Stimulated activated CD4-positive, alpha-beta T cell treated with anti-CD3 and anti-CD28 coated beads, Interleukin-4, amount 100 ng/mL, for 4 hours (primary cell): ENCODE data around the gene CDCA4.

Source experiments
- DNase-seq, 2 experiments: peaks; one replicate each; pipeline ENCODE4 v3.0.0-alpha.2; 2020

The CDCA4 gene

DNA sequence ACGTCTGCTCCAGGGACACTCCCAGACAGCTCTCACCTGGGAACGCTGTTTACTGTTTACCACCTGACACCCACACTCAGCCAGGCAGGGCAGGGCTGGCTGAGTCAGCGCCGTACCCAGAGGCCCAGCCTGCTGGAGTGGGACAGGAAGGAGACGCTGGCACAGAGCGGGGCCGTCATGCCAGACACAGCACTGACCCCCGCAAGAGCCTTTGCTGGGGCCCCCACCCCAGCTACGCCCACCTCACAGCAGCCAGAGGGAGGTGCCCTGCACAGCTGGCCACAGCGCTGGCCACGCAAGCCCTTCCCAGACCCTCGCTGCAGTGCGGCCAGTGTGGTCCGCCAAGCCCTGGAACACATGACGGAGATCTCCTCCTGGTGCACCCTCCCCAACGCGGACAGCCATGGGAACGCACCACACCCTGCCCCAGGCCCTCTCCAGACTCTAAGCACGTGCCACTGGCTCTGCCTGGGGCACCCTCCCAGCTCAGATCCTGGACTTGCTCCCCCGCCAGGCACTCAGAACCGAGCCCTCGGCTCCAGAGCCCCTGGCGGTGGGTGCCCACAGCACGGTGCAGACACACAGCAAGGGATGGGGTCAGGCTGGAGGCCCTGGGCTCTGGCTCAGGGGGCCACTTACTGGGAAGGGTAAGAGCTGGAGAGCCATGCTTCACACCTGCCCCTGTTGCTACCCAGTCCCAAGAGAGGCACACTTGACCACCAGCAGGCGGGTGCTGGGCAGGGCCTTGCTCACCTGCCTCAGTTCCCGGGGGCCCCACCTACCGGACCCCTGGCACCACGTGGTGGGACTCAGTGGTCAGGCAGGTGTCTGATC lies 48.4 kb downstream of the CDCA4 start:
- no peak for DNase-seq

DNA sequence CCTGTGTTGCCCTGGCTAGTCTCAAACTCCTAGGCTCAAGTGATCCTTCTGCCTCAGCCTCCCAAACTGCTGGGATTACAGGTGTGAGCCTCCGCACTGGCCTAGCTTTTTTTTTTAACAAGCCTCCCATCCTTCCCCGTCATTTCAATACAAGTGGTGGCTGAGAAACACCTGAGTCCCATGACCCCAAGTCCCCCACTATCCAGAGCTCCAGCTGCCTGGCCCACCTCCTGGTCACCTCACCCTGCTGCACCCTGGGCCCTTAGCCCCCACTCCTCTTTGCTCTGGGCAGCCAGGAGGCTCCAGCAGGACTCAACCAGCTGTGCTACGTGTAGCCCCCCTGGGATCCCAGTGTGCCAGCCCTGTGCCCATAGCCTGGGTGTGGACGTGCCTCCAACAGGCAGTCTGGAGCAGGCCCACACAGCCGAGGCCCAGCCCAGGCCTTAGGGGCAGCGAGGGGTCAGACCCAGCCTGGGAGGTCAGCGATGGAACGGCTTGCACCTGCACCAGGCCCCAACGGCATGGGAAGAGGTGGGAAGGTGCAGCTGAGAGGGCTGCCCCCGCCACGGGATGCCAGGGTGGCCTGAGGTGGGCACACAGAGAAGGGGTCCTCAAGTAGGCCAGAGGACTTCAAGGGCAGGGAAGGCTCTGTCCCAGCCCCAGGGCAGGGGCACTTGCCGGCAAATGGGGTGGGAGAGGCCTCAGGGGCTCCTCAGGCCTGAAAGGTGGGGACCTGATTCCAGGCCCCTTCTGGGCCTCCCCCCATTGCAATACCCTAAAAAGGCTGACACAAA lies 49.2 kb downstream of the CDCA4 start:
- no peak for DNase-seq

DNA sequence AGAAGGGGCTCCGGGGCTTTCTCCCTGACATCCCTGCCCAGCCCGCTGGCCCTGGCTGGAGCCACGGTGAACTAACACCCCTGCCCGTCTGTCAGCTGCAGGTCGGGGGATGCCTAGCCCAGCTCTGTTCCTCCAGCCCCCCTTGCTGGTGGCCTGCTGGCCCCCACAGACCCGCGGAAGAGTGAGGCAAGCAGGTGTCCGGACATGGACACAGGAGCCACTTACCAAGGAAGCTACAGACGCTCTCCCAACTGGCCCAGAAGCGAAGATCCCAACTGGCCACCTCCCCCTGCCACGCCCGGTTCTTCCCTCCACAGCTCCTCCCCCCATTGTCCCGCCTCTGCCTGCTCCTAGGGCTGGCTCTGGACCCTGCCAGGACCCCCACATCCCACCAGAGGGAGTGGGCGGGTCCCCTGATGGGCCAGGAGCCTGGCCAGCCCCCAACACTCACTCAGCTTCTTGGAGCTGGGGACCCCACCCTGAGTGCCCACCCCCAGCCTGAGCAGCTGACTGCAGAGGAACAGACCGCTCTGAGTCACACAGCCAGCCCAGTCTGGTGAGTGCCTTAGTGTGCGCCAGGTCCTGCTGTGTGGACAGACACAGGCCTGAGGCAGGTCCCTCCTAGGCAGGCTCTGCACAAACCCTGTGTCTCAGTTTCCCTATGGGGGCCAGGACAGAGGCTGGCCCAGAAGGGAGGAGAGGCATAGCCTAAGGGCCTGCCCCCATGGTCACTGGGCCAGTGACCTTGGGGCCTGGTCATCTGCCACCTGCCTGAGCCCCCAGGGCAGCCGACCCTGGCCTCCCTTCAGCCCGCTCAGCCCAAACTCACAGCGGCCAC lies 50.4 kb downstream of the CDCA4 start:
- DNase-seq, result no peak

DNA sequence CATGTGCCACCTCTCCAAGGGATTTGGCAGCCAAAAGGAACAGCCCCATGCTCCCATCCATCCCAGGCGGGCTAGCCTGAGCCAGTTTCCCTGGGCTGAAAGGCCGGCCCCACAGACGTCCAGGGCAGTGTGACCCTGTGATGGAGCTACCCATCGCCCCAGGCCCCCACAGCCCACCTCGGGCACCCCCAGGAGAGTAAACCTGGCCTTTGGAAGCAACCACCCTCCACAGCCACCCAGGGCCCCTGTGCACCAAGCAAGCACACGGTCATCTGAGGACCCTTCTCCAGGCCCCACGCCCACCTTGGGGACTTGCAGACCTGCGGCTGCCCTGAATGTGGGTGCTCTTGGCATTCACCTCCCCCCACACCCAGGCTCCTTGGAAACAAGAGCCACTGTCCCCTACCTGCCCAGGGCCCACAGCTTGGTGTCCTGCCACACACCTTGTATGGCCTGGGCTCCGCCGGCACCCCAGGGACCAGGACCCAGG lies 51.1 kb downstream of the CDCA4 start:
- DNase-seq, result no peak

DNA sequence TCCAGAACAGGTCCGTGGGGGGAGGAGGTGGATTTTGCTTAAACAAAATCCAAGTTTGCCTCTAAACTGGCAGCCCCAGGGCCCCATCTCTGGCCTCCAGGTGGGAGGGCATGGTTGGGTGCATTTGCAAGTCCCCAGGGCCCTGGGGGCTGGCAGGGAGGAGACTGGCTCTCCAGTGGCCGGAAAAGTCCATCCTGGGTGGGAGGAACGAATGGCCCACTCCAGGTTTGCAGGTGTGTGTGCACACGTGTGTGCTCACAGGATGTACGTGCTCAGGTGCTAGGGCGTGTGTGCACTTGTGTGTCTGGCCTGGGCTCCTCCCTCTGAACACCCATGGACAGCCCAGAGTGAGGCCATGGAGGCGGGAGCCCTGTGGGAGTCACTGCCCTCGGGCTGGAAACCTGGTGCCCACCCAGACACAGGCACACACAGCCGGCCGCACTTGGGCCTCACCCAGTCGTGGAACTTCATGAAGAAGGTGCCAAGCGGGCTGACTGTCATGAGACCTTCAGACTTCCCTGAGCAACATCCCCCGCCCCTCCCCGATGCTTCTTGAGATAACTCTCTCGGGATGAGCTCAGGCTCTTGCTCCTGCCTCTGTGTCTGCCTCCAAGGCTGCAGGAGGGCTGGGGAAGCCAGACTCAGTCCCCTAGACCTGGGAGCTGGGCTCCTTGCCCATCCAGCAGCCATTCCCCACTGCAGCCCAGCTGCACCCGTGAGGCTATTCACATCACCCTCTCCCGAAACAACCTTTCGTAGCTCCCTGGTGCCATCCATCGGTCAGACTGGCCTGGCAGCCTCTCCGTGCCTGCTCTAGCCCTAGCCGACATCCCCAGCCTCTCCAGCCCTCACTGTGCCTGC lies 52.1 kb downstream of the CDCA4 start:
- no peak for DNase-seq

DNA sequence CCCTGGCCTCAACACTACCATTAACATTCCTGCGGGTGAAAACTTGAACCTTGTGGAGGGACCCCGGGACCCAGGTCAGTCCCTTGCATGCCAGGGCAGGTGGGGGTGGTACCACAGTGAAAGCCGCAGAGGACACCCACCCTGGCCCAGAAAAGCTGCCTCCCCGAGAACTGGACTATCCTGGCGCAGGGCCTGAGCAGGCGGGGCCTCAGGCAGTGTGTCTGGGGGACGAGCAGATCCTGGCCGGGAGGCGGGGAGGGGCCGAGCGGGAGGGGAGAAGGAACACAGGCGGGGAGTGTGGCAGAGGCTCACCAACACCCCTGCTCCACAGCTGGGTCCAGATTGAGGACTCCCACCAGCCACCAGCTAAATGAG lies 52.7 kb downstream of the CDCA4 start:
- DNase-seq, result no peak

DNA sequence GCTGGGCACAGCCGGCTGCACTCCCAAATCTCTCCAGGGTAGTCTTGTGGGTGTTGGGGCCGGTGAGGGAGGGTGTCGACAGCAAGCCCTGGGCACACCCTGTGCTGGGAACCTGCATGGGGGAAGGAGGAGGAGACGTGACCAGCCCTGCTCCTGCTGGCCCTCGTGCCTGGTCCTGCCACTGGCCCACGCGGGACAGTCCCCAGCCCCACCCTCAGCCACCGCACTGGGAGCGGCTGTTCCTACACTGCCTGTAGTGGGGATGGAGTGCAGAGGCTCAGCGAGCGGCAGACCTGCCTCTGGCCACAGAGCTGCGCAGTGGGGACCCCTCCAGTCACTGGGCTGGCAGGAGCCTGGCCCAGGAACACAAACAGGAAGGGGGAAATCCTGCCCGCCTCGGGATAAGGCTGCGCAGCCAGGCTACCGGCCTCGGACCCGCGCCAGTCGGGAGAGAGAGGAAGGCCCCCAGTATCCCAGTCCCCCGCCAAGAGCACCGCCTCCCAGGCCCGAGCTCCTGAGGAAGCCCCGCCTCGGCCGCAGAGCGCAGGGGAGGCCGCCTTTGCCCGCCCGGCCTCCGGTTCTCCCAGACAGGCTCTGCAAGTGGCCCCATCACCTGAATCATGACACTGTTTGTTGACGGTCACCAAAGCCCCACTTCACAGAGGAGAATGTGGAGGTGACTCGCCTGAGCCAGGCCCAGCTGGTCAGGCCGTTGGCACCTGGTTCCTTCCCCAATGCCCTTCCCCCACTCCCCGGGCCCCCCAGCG lies 53.3 kb downstream of the CDCA4 start:
- DNase-seq, result no peak

DNA sequence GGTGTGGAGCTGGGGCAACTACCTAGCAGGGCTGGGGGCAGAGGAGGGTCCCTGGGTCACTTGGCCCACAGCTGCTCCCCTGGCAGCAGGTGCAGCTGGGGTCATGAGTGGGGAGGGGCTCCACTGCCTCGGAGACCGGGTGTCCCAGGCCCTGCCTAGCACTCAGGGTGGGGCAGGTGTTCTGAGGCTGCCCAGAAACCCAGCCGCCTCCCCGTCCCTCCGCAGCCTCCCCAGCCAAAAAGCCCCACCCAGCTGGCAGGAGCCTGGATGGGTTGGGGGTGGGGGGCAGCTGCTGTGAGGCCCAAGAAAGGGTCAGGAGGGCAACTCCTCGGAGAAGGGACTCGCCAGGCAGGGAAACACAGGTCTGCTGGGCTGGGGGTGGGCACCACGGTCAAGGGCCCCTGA lies 53.9 kb downstream of the CDCA4 start:
- no peak for DNase-seq

DNA sequence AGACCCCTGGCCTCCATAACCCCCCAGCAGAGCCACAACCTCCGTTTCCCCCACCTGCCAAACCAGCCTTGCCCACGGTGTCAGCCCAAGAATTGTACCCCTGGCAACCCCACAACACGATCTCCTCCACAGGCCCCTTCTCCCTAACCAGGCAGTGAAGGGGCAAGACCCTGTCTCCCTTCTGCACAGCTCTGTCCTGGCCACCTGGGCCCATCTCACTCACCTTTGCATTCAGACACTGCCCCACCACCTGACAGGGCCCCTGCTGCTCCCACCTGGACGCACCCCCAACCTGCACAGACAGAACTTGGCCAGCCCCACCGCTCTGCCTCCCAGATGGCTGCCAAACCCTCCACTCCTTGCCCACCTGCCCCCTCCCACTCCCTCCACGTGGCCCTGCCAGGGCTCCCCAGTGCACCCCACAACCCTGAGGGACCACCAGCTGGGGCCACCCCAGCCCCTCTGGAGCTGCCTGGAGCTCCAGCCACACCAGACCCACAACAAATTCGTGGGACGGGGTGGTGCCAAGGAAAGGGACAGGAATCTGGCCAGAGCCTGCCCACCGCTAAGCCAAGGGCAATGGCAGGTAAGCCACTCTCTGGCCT lies 54.5 kb downstream of the CDCA4 start:
- no peak for DNase-seq

DNA sequence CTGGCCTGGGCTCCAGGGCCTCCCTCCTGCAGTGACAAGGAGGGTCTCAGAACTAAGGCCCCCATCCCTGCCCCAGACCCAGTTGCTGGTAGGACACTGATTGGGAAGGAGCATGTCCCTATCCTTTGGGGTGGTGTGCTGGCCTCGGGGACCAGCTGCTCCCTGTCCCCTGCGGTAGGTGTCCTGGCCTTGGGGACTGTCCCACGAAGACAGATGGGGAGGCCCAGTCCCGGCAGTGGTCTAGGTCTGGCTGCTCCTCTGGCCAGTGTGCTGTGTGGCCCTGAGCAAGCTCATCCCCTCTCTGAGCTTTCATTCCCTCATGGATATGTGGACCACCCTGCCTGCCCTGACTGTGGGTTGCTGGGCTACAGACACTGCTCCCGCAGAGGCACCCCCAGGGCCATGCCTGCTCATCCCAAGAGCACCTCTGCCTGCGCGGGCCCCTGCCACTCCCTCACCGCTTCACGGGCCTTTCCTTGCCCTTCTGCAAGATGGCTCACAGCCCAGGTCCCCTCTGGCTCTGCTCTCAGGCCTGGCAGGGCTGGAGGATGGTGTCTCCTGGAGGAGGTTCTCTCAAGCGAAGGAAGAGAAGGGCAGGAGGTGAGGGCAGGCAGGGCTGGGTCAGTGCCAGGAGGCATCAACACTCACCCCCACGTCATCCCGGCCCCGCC lies 55.2 kb downstream of the CDCA4 start:
- DNase-seq, result no peak

DNA sequence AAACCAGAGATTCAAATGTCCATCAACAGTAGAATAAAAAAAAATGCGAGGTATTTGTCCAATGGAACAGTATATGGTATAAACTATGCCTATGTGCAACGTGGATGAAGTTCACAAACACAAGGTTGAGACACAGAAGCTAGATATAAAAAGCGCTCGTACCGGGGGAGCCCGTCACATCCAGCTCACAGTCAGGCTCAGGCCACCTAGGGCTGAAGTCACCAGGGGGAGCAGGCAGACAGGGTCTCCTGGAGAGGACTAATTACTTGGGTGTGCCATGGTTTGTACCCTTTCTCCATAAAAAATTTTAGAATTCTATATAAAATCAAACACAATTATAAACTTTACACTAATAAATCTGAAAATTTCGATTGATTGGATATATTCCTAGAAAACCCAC lies 56.3 kb downstream of the CDCA4 start:
- DNase-seq, result no peak
